ENCODE results near the gene LRRC72.

LRRC72 gene

GRCh38 chr7:16611711-16612110, 85.1 kb downstream of the LRRC72 start:
- Histone ChIP-seq H3K9me3 (ENCODE audit: control insufficient read depth, low read length) (no peaks in the 10 kb centered on the region), H3K27ac (ENCODE audit: insufficient read depth, low read depth, low read length, poor library complexity, severe bottlenecking) (no peak overlapping the region), H3K36me3 (ENCODE audit: control insufficient read depth, insufficient read depth, low read length) (peaks cover 12% of the 10 kb centered on the region), H3K4me1 (ENCODE audit: control insufficient read depth, insufficient read depth, low read length) (peaks cover 3% of the 10 kb centered on the region), H3K27me3 (ENCODE audit: control insufficient read depth, insufficient read depth, low read length, poor library complexity, severe bottlenecking) (no peaks in the 10 kb centered on the region), H3K4me3 (ENCODE audit: insufficient read depth, low read depth, low read length) (no peak overlapping the region)
- 94 to 98% methylated on average over 2 of the region's 2 CpGs for WGBS, 2 experiments

GRCh38 chr7:16615228-16615627, 88.6 kb downstream of the LRRC72 start:
- 58 to 59% methylated on average over 5 of the region's 5 CpGs for WGBS, 2 experiments
- Histone ChIP-seq H3K27ac (ENCODE audit: insufficient read depth, low read depth, low read length, poor library complexity, severe bottlenecking) (no peak overlapping the region), H3K4me3 (ENCODE audit: insufficient read depth, low read depth, low read length) (no peak overlapping the region), H3K36me3 (ENCODE audit: control insufficient read depth, insufficient read depth, low read length) (peaks cover 3% of the 10 kb centered on the region), H3K4me1 (ENCODE audit: control insufficient read depth, insufficient read depth, low read length) (peaks cover 4% of the 10 kb centered on the region), H3K27me3 (ENCODE audit: control insufficient read depth, insufficient read depth, low read length, poor library complexity, severe bottlenecking) (no peaks in the 10 kb centered on the region), H3K9me3 (ENCODE audit: control insufficient read depth, low read length) (no peaks in the 10 kb centered on the region)

- Histone ChIP-seq H3K4me1 (ENCODE audit: control insufficient read depth, insufficient read depth, low read length) (peaks cover 4% of the 10 kb centered on the region), H3K9me3 (ENCODE audit: control insufficient read depth, low read length) (no peaks in the 10 kb centered on the region), H3K36me3 (ENCODE audit: control insufficient read depth, insufficient read depth, low read length) (peaks cover 3% of the 10 kb centered on the region), H3K27ac (ENCODE audit: insufficient read depth, low read depth, low read length, poor library complexity, severe bottlenecking) (no peak overlapping the region), H3K4me3 (ENCODE audit: insufficient read depth, low read depth, low read length) (no peak overlapping the region), H3K27me3 (ENCODE audit: control insufficient read depth, insufficient read depth, low read length, poor library complexity, severe bottlenecking) (no peaks in the 10 kb centered on the region)
- WGBS, 2 experiments, result 56 to 91% methylated on average over 2 to 3 of the region's 4 CpGs
Measured at GRCh38 chr7:16616122-16616521, 89.5 kb downstream of the LRRC72 start.

DNA sequence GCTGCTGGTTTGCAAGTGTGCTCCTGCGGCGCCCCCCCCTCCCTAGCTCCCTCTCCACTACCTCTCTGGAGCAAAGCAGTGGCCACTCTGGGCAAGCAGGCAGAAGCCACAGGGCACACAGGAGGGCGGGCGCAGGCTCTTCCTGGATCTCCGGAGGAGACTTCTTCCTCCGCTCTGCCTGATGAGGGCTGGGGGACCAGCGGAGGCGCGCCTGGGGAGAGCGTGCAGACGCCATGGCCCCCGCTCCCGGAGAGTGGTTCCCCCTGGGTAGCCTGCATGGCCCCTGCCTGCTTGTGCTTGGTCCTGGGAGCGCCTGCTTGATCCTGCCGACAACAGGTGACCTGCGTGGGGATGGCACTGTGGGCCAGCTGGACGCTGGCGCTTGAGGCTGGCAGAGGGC, 89.9 kb downstream of the LRRC72 start:
- H3K36me3 ChIP-seq (ENCODE audit: control insufficient read depth, insufficient read depth, low read length), result peaks cover 3% of the 10 kb centered on the region
- H3K9me3 ChIP-seq (ENCODE audit: control insufficient read depth, low read length), result no peaks in the 10 kb centered on the region
- 85 to 90% methylated on average over 17 of the region's 18 CpGs for WGBS, 2 experiments
- H3K4me3 ChIP-seq (ENCODE audit: insufficient read depth, low read depth, low read length), result no peak overlapping the region
- no peak overlapping the region for H3K27ac ChIP-seq (ENCODE audit: insufficient read depth, low read depth, low read length, poor library complexity, severe bottlenecking)
- no peaks in the 10 kb centered on the region for H3K27me3 ChIP-seq (ENCODE audit: control insufficient read depth, insufficient read depth, low read length, poor library complexity, severe bottlenecking)
- H3K4me1 ChIP-seq (ENCODE audit: control insufficient read depth, insufficient read depth, low read length), result peaks cover 4% of the 10 kb centered on the region

GRCh38 chr7:16619979-16620408, 93.4 kb downstream of the LRRC72 start:
- Histone ChIP-seq H3K27me3 (ENCODE audit: control insufficient read depth, insufficient read depth, low read length, poor library complexity, severe bottlenecking) (no peaks in the 10 kb centered on the region), H3K9me3 (ENCODE audit: control insufficient read depth, low read length) (no peaks in the 10 kb centered on the region), H3K4me3 (ENCODE audit: insufficient read depth, low read depth, low read length) (no peak overlapping the region), H3K36me3 (ENCODE audit: control insufficient read depth, insufficient read depth, low read length) (peaks cover 3% of the 10 kb centered on the region), H3K27ac (ENCODE audit: insufficient read depth, low read depth, low read length, poor library complexity, severe bottlenecking) (no peak overlapping the region), H3K4me1 (ENCODE audit: control insufficient read depth, insufficient read depth, low read length) (peaks cover 4% of the 10 kb centered on the region)
- 92 to 100% methylated on average over 1 to 2 of the region's 2 CpGs for WGBS, 2 experiments

- Histone ChIP-seq H3K4me1 (ENCODE audit: control insufficient read depth, insufficient read depth, low read length) (no peaks in the 10 kb centered on the region), H3K9me3 (ENCODE audit: control insufficient read depth, low read length) (no peaks in the 10 kb centered on the region), H3K4me3 (ENCODE audit: insufficient read depth, low read depth, low read length) (no peak overlapping the region), H3K27ac (ENCODE audit: insufficient read depth, low read depth, low read length, poor library complexity, severe bottlenecking) (no peak overlapping the region), H3K36me3 (ENCODE audit: control insufficient read depth, insufficient read depth, low read length) (no peaks in the 10 kb centered on the region), H3K27me3 (ENCODE audit: control insufficient read depth, insufficient read depth, low read length, poor library complexity, severe bottlenecking) (no peaks in the 10 kb centered on the region)
- 75% methylated on average over 2 of the region's 2 CpGs for WGBS, 2 experiments
Measured at GRCh38 chr7:16626388-16626787, 99.8 kb downstream of the LRRC72 start.

- 100% methylated on average over 1 of the region's 2 CpGs; no CpG with 5 or more reads in 1 of the 2 experiments for WGBS, 2 experiments
Measured at GRCh38 chr7:16627236-16627635, 100.6 kb downstream of the LRRC72 start.

GRCh38 chr7:16630654-16631053, 104.0 kb downstream of the LRRC72 start:
- H3K9me3 ChIP-seq (ENCODE audit: control insufficient read depth, low read length), result no peaks in the 10 kb centered on the region
- no peaks in the 10 kb centered on the region for H3K4me1 ChIP-seq (ENCODE audit: control insufficient read depth, insufficient read depth, low read length)
- no peak overlapping the region for H3K4me3 ChIP-seq (ENCODE audit: insufficient read depth, low read depth, low read length)
- H3K27ac ChIP-seq (ENCODE audit: insufficient read depth, low read depth, low read length, poor library complexity, severe bottlenecking), result no peak overlapping the region
- H3K27me3 ChIP-seq (ENCODE audit: control insufficient read depth, insufficient read depth, low read length, poor library complexity, severe bottlenecking), result no peaks in the 10 kb centered on the region
- 18 to 21% methylated on average over 1 of the region's 1 CpG for WGBS, 2 experiments
- H3K36me3 ChIP-seq (ENCODE audit: control insufficient read depth, insufficient read depth, low read length), result no peaks in the 10 kb centered on the region

More at GRCh38 chr7:16627236-16627635, 100.6 kb downstream of the LRRC72 start:
- H3K9me3 ChIP-seq (ENCODE audit: control insufficient read depth, low read length), result no peaks in the 10 kb centered on the region
- H3K27me3 ChIP-seq (ENCODE audit: control insufficient read depth, insufficient read depth, low read length, poor library complexity, severe bottlenecking), result no peaks in the 10 kb centered on the region
- H3K4me1 ChIP-seq (ENCODE audit: control insufficient read depth, insufficient read depth, low read length), result no peaks in the 10 kb centered on the region
- H3K27ac ChIP-seq (ENCODE audit: insufficient read depth, low read depth, low read length, poor library complexity, severe bottlenecking), result no peak overlapping the region
- H3K36me3 ChIP-seq (ENCODE audit: control insufficient read depth, insufficient read depth, low read length), result no peaks in the 10 kb centered on the region
- no peak overlapping the region for H3K4me3 ChIP-seq (ENCODE audit: insufficient read depth, low read depth, low read length)
